NCI-H1417 treated with DMSO at 0.1 percent for 48 hours (cell line): Measurements from ENCODE around the gene PRAMEF12.
"Not testable (repeated sequence)": the region's sequence is repeated elsewhere in the genome, so short reads cannot be mapped to it uniquely, and the experiment has no call there.

Experiments used
- DNase-seq: peaks from one replicate; lab custom pipeline; 2025; lab: John Stamatoyannopoulos, UW

Gene PRAMEF12

GRCh38 chr1:12773438-12773837 is at the start of gene PRAMEF12:
Gene PRAMEF12 (plus strand): TSS chr1:12773738. CDS start chr1:12774868, 1,130 bp downstream.
- no peak for DNase-seq

- DNase-seq: no peak
Measured at GRCh38 chr1:12728391-12728790, 45.1 kb upstream of the PRAMEF12 start.

GRCh38 chr1:12730156-12730555 is 43.4 kb upstream of the PRAMEF12 start:
- DNase-seq: no peak

GRCh38 chr1:12731084-12731483 is 42.5 kb upstream of the PRAMEF12 start:
- DNase-seq: not testable (repeated sequence)

GRCh38 chr1:12734651-12735050 is 38.9 kb upstream of the PRAMEF12 start:
- no peak for DNase-seq

GRCh38 chr1:12738934-12739333 is 34.6 kb upstream of the PRAMEF12 start:
- no peak for DNase-seq

GRCh38 chr1:12739613-12740012 is 33.9 kb upstream of the PRAMEF12 start:
- no peak for DNase-seq

- no peak for DNase-seq
Measured at GRCh38 chr1:12741946-12742345, 31.6 kb upstream of the PRAMEF12 start.

GRCh38 chr1:12745126-12745991 is 28.2 kb upstream of the PRAMEF12 start:
- DNase-seq: no peak

GRCh38 chr1:12745992-12746323 is 27.6 kb upstream of the PRAMEF12 start, which contains the start of gene CFAP107:
Gene CFAP107 (plus strand): TSS chr1:12746200. CDS start chr1:12746431, 231 bp downstream.
- DNase-seq: no peak

- no peak for DNase-seq
Measured at GRCh38 chr1:12748778-12749355, 24.7 kb upstream of the PRAMEF12 start.

GRCh38 chr1:12754738-12755137 is 18.8 kb upstream of the PRAMEF12 start:
- DNase-seq: no peak

GRCh38 chr1:12756273-12756672 is 17.3 kb upstream of the PRAMEF12 start:
- DNase-seq: no peak

GRCh38 chr1:12756768-12757413 is 16.6 kb upstream of the PRAMEF12 start:
- no peak for DNase-seq

- no peak for DNase-seq
Measured at GRCh38 chr1:12757836-12758235, 15.7 kb upstream of the PRAMEF12 start.

GRCh38 chr1:12760256-12760795 is 13.2 kb upstream of the PRAMEF12 start:
- DNase-seq: no peak

GRCh38 chr1:12761781-12762180 is 11.8 kb upstream of the PRAMEF12 start:
- DNase-seq: no peak

GRCh38 chr1:12762766-12763165 is 10.8 kb upstream of the PRAMEF12 start:
- no peak for DNase-seq

GRCh38 chr1:12763479-12763878 is 10.1 kb upstream of the PRAMEF12 start:
- DNase-seq: no peak

GRCh38 chr1:12764016-12764415 is 9.5 kb upstream of the PRAMEF12 start:
- DNase-seq: no peak

- DNase-seq: no peak
Measured at GRCh38 chr1:12769031-12769430, 4.5 kb upstream of the PRAMEF12 start.

GRCh38 chr1:12769976-12770505 is 3.5 kb upstream of the PRAMEF12 start:
- no peak for DNase-seq
